Esophagus muscularis mucosa (tissue), 4 donors: ENCODE measurements around the gene ZNF419. TPM values are rescaled to one million over a fixed set of nuclear protein-coding genes. Genes with fewer than 3 reads are reported as not detected.

Experiments
- DNase-seq: peaks from one replicate; pipeline ENCODE4 v3.0.0-alpha.2; 2017; ENCODE audit errors: extremely low spot score
- H3K27ac ChIP-seq, 4 donors: fragments of 200-600 bp; sonication (generic); replicated peaks in 1 of 4; 1 replicate in 3 of 4; 2 replicates in 1 of 4; pipeline ENCODE4 v1.5.1; 2016 to 2019; ENCODE audit warnings: mild to moderate bottlenecking in 1 of 4
- H3K27me3 ChIP-seq, 4 donors: fragments of 200-600 bp; sonication (generic); one replicate each; pipeline versions ENCODE4 v1.5.1 to v1.6.0; 2016 to 2019
- H3K36me3 ChIP-seq, 4 donors: fragments of 200-600 bp; sonication (generic); one replicate each; pipeline ENCODE4 v1.5.1; 2016 to 2019
- H3K4me1 ChIP-seq, 4 donors: fragments of 200-600 bp; sonication (generic); one replicate each; pipeline ENCODE4 v1.5.1; 2016 to 2019
- H3K4me3 ChIP-seq, 4 donors: fragments of 200-600 bp; sonication (generic); 1 replicate in 2 of 4; 2 replicates in 2 of 4; pipeline ENCODE4 v1.5.1; 2016 to 2019; ENCODE audit warnings: mild to moderate bottlenecking in 4 of 4, moderate library complexity in 1 of 4
- H3K9me3 ChIP-seq, 4 donors: fragments of 200-600 bp; sonication (generic); 1 replicate in 3 of 4; 2 replicates in 1 of 4; pipeline ENCODE4 v1.5.1; 2016 to 2019
- CTCF ChIP-seq, 3 experiments: fragments of 200-600 bp in 2 of 3; fragments of 450-650 bp in 1 of 3; sonication (generic) in 2 of 3; IDR thresholded peaks; one replicate each; pipeline ENCODE4 v1.5.1; 2017 to 2019; ENCODE audit warnings: antibody characterized with exemption in 3 of 3, mild to moderate bottlenecking in 2 of 3, moderate library complexity in 1 of 3
- EP300 ChIP-seq: sonication (generic); formaldehyde crosslinking; IDR thresholded peaks from one replicate; pipeline ENCODE4 v1.6.1; 2017; ENCODE audit warnings: antibody characterized with exemption
- POLR2A ChIP-seq: fragments of 450-650 bp; IDR thresholded peaks from one replicate; pipeline ENCODE4 v1.6.1; 2017; ENCODE audit warnings: antibody characterized with exemption, moderate library complexity, mild to moderate bottlenecking, low read depth
- POLR2AphosphoS5 ChIP-seq, 2 donors: sonication (generic); formaldehyde crosslinking; IDR thresholded peaks; one replicate each; pipeline ENCODE4 v1.6.1; 2017; ENCODE audit warnings: antibody characterized with exemption in 2 of 2
- WGBS: methylation state at CpG from one replicate; pipeline ENCODE4 v1.1.5; 2018; 5-methylcytosine and 5-hydroxymethylcytosine counted together
- intact Hi-C: fragments of 100-400 bp; cut with DNase I; formaldehyde crosslinking; loops from one replicate; pipeline ENCODE4 v1.15.1; 2023
- total RNA-seq, 4 donors: library from RNA; depleted of rRNA; stranded (reverse); fragments of >200 nt; gene quantifications; one replicate each; pipeline versions ENCODE4 v1.1.0 to v1.2.1, GENCODE V29; 2016

The ZNF419 gene
- total RNA-seq, 4 donors from 2014 or later, result 9.3 to 17.8 (median 12.4) TPM

- Histone ChIP-seq H3K36me3 (peaks cover 16 to 49% (median 36%) of the 10 kb centered on the region in 4 donors), H3K4me3 (no peak overlapping the region), H3K27ac (no peak overlapping the region), H3K9me3 (peaks cover 0 to 60% (median 31%) of the 10 kb centered on the region in 4 donors), H3K27me3 (no peaks in the 10 kb centered on the region), H3K4me1 (no peaks in the 10 kb centered on the region)
- TF ChIP-seq POLR2A (no peak), CTCF (IDR thresholded peaks at IDR 0.05) (no peak), EP300 (no peak), POLR2AphosphoS5 (IDR thresholded peaks at IDR 0.05) (no peak)
- WGBS, result 89% methylated on average over 5 of the region's 5 CpGs
- no peak for DNase-seq
- intact Hi-C loops, result no loop called here
These were observed 44.3 kb upstream of the ZNF419 start for GRCh38 chr19:57443121-57443696.

- Histone ChIP-seq H3K4me1 (no peaks in the 10 kb centered on the region), H3K27ac (no peak overlapping the region), H3K36me3 (peaks cover 0 to 13% (median 3%) of the 10 kb centered on the region in 4 donors), H3K27me3 (no peaks in the 10 kb centered on the region), H3K9me3 (peaks cover 0 to 37% (median 9%) of the 10 kb centered on the region in 4 donors), H3K4me3 (no peak overlapping the region)
- intact Hi-C loops, result no loop called here
- WGBS, result 93% methylated on average over 3 of the region's 3 CpGs
- TF ChIP-seq EP300, result no peak
- no peak for TF ChIP-seq CTCF (IDR thresholded peaks at IDR 0.05)
- TF ChIP-seq POLR2AphosphoS5 (IDR thresholded peaks at IDR 0.05), result no peak
- no peak for TF ChIP-seq POLR2A
- no peak for DNase-seq
These were observed 35.2 kb upstream of the ZNF419 start for GRCh38 chr19:57452307-57452706.

GRCh38 chr19:57465680-57466381 is 21.7 kb upstream of the ZNF419 start:
- TF ChIP-seq POLR2AphosphoS5 (IDR thresholded peaks at IDR 0.05), result no peak
- TF ChIP-seq POLR2A, result no peak
- no peak for TF ChIP-seq EP300
- TF ChIP-seq CTCF (IDR thresholded peaks at IDR 0.05), result no peak
- peaks cover 2 to 99% (median 84%) of the 10 kb centered on the region in 4 donors for H3K9me3 ChIP-seq
- WGBS, result 83% methylated on average over 5 of the region's 5 CpGs
- no peak overlapping the region for H3K27ac ChIP-seq
- no peak overlapping the region for H3K4me3 ChIP-seq
- intact Hi-C loops, result no loop called here
- DNase-seq, result no peak
- no peaks in the 10 kb centered on the region for H3K27me3 ChIP-seq
- H3K4me1 ChIP-seq, result no peaks in the 10 kb centered on the region
- H3K36me3 ChIP-seq, result peaks cover 4 to 32% (median 18%) of the 10 kb centered on the region in 4 donors

- Histone ChIP-seq H3K27me3 (no peaks in the 10 kb centered on the region), H3K4me1 (no peaks in the 10 kb centered on the region), H3K36me3 (peaks cover 4 to 33% (median 20%) of the 10 kb centered on the region in 4 donors), H3K27ac (no peak overlapping the region), H3K9me3 (peaks cover 6 to 99% (median 88%) of the 10 kb centered on the region in 4 donors), H3K4me3 (no peak overlapping the region)
- TF ChIP-seq EP300, result no peak
- TF ChIP-seq POLR2AphosphoS5 (IDR thresholded peaks at IDR 0.05), result no peak
- TF ChIP-seq POLR2A, result no peak
- no peak for TF ChIP-seq CTCF (IDR thresholded peaks at IDR 0.05)
- WGBS, result 98% methylated on average over 5 of the region's 5 CpGs
- intact Hi-C loops, result no loop called here
- no peak for DNase-seq
These were observed 21.1 kb upstream of the ZNF419 start for GRCh38 chr19:57466489-57466888.
